Osteocyte (in vitro differentiated cells): ENCODE results near the gene ACTR2. TPM values are rescaled to one million over a fixed set of nuclear protein-coding genes. Genes with fewer than 3 reads are reported as not detected.

Source experiments
- DNase-seq: peaks from one replicate; pipeline ENCODE4 v3.0.0; 2021; ENCODE audit warnings: mixed read lengths; ENCODE audit not compliant: unreplicated experiment; ENCODE audit errors: extremely low spot score
- H3K27ac Mint-ChIP-seq: one replicate; pipeline ENCODE4 v1.8.0; 2021; ENCODE audit warnings: mild to moderate bottlenecking, mixed read lengths; ENCODE audit not compliant: unreplicated experiment
- H3K27me3 Mint-ChIP-seq: one replicate; pipeline ENCODE4 v1.8.0; 2021; ENCODE audit warnings: mixed read lengths; ENCODE audit not compliant: unreplicated experiment
- H3K36me3 Mint-ChIP-seq: one replicate; pipeline ENCODE4 v1.8.0; 2021; ENCODE audit warnings: mixed read lengths; ENCODE audit not compliant: unreplicated experiment
- H3K4me1 Mint-ChIP-seq: one replicate; pipeline ENCODE4 v1.8.0; 2021; ENCODE audit warnings: mixed read lengths; ENCODE audit not compliant: unreplicated experiment
- H3K4me3 Mint-ChIP-seq: one replicate; pipeline ENCODE4 v1.8.0; 2021; ENCODE audit warnings: mild to moderate bottlenecking, moderate library complexity, mixed read lengths; ENCODE audit not compliant: unreplicated experiment
- H3K9me3 Mint-ChIP-seq: one replicate; pipeline ENCODE4 v1.8.0; 2021; ENCODE audit warnings: mixed read lengths; ENCODE audit not compliant: unreplicated experiment
- CTCF ChIP-seq: fragments of 200-600 bp; sonication (generic); IDR thresholded peaks from 2 replicates; pipeline ENCODE4 v1.5.0; 2021; ENCODE audit warnings: antibody characterized with exemption, mild to moderate bottlenecking, moderate library complexity
- total RNA-seq: library from RNA; stranded (reverse); gene quantifications from 2 replicates; pipeline ENCODE4 v1.2.1, GENCODE V29; 2021

ACTR2 gene
- total RNA-seq, 1 donor from 2014 or later, result 277 TPM

GRCh38 chr2:65278531-65278981, 50.9 kb downstream of the ACTR2 start:
- Mint-ChIP-seq H3K9me3 (no peaks in the 10 kb centered on the region), H3K36me3 (peaks cover 14% of the 10 kb centered on the region), H3K27me3 (no peaks in the 10 kb centered on the region), H3K4me1 (peaks cover 56% of the 10 kb centered on the region), H3K27ac (no peak overlapping the region), H3K4me3 (no peak overlapping the region)
- TF ChIP-seq CTCF, result no peak
- no peak for DNase-seq

GRCh38 chr2:65279756-65280155, 52.1 kb downstream of the ACTR2 start:
- Mint-ChIP-seq H3K27ac (no peak overlapping the region), H3K9me3 (no peaks in the 10 kb centered on the region), H3K4me3 (no peak overlapping the region), H3K27me3 (no peaks in the 10 kb centered on the region), H3K36me3 (peaks cover 7% of the 10 kb centered on the region), H3K4me1 (peaks cover 50% of the 10 kb centered on the region)
- TF ChIP-seq CTCF, result no peak
- DNase-seq, result no peak

GRCh38 chr2:65281627-65282351, 54.2 kb downstream of the ACTR2 start:
- no peak for TF ChIP-seq CTCF
- no peak overlapping the region for H3K4me3 Mint-ChIP-seq
- no peak for DNase-seq
- no peaks in the 10 kb centered on the region for H3K9me3 Mint-ChIP-seq
- peak overlapping the region; percentile 19 for H3K27ac Mint-ChIP-seq
- H3K36me3 Mint-ChIP-seq, result no peaks in the 10 kb centered on the region
- H3K4me1 Mint-ChIP-seq, result peaks cover 31% of the 10 kb centered on the region
- no peaks in the 10 kb centered on the region for H3K27me3 Mint-ChIP-seq

GRCh38 chr2:65282477-65283053, 54.9 kb downstream of the ACTR2 start:
- H3K27me3 Mint-ChIP-seq, result no peaks in the 10 kb centered on the region
- peaks cover 24% of the 10 kb centered on the region for H3K4me1 Mint-ChIP-seq
- H3K9me3 Mint-ChIP-seq, result no peaks in the 10 kb centered on the region
- DNase-seq, result peak; percentile 53
- H3K4me3 Mint-ChIP-seq, result no peak overlapping the region
- H3K36me3 Mint-ChIP-seq, result no peaks in the 10 kb centered on the region
- peak overlapping the region; percentile 1 for H3K27ac Mint-ChIP-seq
- no peak for TF ChIP-seq CTCF

GRCh38 chr2:65287364-65287763, 59.7 kb downstream of the ACTR2 start:
- Mint-ChIP-seq H3K27me3 (no peaks in the 10 kb centered on the region), H3K36me3 (no peaks in the 10 kb centered on the region), H3K4me1 (peaks cover 7% of the 10 kb centered on the region), H3K27ac (no peak overlapping the region), H3K4me3 (no peak overlapping the region), H3K9me3 (no peaks in the 10 kb centered on the region)
- DNase-seq, result no peak
- no peak for TF ChIP-seq CTCF
